Mononuclear cell (primary cell): ENCODE results near the gene FIBP. TPM values are rescaled to one million over a fixed set of nuclear protein-coding genes. Genes with fewer than 3 reads are reported as not detected.

ENCODE experiments used
- H3K27me3 ChIP-seq: 2 replicates; pipeline ENCODE4 v1.6.0; 2011; ENCODE audit warnings: low read length, control low read depth; ENCODE audit not compliant: insufficient read depth
- H3K4me1 ChIP-seq: 2 replicates; pipeline ENCODE4 v1.5.1; 2011; ENCODE audit warnings: mild to moderate bottlenecking, low read length, control low read depth; ENCODE audit not compliant: insufficient read depth
- H3K4me3 ChIP-seq: 2 replicates; pipeline ENCODE4 v1.5.1; 2011; ENCODE audit warnings: mild to moderate bottlenecking, low read length, moderate library complexity
- H3K9me3 ChIP-seq: 2 replicates; pipeline ENCODE4 v1.5.1; 2011; ENCODE audit warnings: low read depth, mild to moderate bottlenecking, control low read depth, low read length
- total RNA-seq: library from RNA; depleted of rRNA; stranded (reverse); fragments of >200 nt; gene quantifications from one replicate; pipeline ENCODE4 v1.2.3, GENCODE V29; 2012

FIBP gene
- total RNA-seq, 1 donor: 40.3 TPM

GRCh38 chr11:65842144-65842543 lies 46.1 kb downstream of the FIBP start:
- no peak overlapping the region for H3K4me3 ChIP-seq
- H3K9me3 ChIP-seq: no peaks in the 10 kb centered on the region
- H3K4me1 ChIP-seq: no peaks in the 10 kb centered on the region
- no peaks in the 10 kb centered on the region for H3K27me3 ChIP-seq

- Histone ChIP-seq H3K9me3 (no peaks in the 10 kb centered on the region), H3K4me3 (peak overlapping the region; percentile 54), H3K27me3 (no peaks in the 10 kb centered on the region), H3K4me1 (peaks cover 19% of the 10 kb centered on the region)
Measured at GRCh38 chr11:65834202-65834601, 54.1 kb downstream of the FIBP start.

Other genes with a start within 250 kb of the FIBP start
- gene RELA, start 225.6 kb downstream of the FIBP start, total RNA-seq: 107 TPM
- gene KAT5, start 176.2 kb downstream of the FIBP start, total RNA-seq: 38.0 TPM
- gene RNASEH2C, start 167.7 kb downstream of the FIBP start, total RNA-seq: 26.4 TPM
- gene AP5B1, start 107.5 kb downstream of the FIBP start, total RNA-seq: 26.7 TPM
- gene OVOL1, start 101.4 kb downstream of the FIBP start, total RNA-seq: not detected
- not detected for gene SNX32, start 54.5 kb downstream of the FIBP start, total RNA-seq
- gene CFL1, start 30.3 kb downstream of the FIBP start, total RNA-seq: 731 TPM
- 17.3 TPM for gene MUS81, start 28.0 kb downstream of the FIBP start, total RNA-seq
- gene EFEMP2, start 15.7 kb downstream of the FIBP start, total RNA-seq: 1.3 TPM
- gene CTSW, start 8.6 kb downstream of the FIBP start, total RNA-seq: 130 TPM
- gene CCDC85B, start 2.2 kb upstream of the FIBP start, total RNA-seq: 22.5 TPM
- gene FOSL1, start 11.9 kb upstream of the FIBP start, total RNA-seq: 4.0 TPM
- 7.6 TPM for gene C11orf68, start 30.6 kb upstream of the FIBP start, total RNA-seq
- 65.6 TPM for gene DRAP1, start 31.0 kb upstream of the FIBP start, total RNA-seq
- 0.10 TPM for gene TSGA10IP, start 57.0 kb upstream of the FIBP start, total RNA-seq
- gene SART1, start 73.3 kb upstream of the FIBP start, total RNA-seq: 41.6 TPM
- 83.2 TPM for gene EIF1AD, start 113.7 kb upstream of the FIBP start, total RNA-seq
- gene BANF1, start 114.0 kb upstream of the FIBP start, total RNA-seq: 7.6 TPM
- gene CST6, start 123.5 kb upstream of the FIBP start, total RNA-seq: not detected
- gene CATSPER1, start 138.0 kb upstream of the FIBP start, total RNA-seq: 1.0 TPM
- gene GAL3ST3, start 160.7 kb upstream of the FIBP start, total RNA-seq: not detected
- 135 TPM for gene SF3B2, start 163.9 kb upstream of the FIBP start, total RNA-seq
- gene PACS1, start 181.8 kb upstream of the FIBP start, total RNA-seq: 66.7 TPM